ENCODE measurements around the gene NACC1. TPM values are rescaled to one million over a fixed set of nuclear protein-coding genes. Genes with fewer than 3 reads are reported as not detected.

The NACC1 gene
- total RNA-seq, 1 experiment from 2014 or later = 133 TPM

DNA sequence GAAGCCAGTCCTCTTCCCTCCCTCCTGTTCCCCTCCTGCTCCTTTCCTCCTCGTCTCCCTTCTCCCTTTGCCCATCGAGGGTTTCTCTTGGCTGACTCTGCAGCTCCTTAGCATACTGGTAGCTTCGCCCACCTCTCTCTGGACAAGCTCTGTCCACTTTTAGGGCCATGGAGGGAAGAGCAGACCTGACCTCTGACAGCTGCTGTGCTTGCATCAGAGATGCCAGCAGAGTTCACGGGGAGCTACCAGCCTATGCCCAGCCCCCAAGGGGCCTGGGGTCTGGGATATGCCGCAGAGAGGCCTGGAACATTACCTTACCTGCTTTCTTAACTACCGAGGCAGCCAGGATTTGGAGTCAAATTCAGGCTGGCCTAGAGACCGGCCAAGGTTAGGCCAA is 35.1 kb upstream of the NACC1 start:
- Histone ChIP-seq H3K9me2 (ENCODE audit: insufficient read depth) (no peaks in the 10 kb centered on the region), H3K79me2 (ENCODE audit: low read depth) (no peaks in the 10 kb centered on the region), H3K27me3 (ENCODE audit: insufficient read depth, low read depth) (no peaks in the 10 kb centered on the region), H2AFZ (no peak overlapping the region), H3K4me1 (replicated peaks; ENCODE audit: insufficient read depth) (no peaks in the 10 kb centered on the region), H3K27ac (no peak overlapping the region), H4K20me1 (ENCODE audit: insufficient read depth) (no peaks in the 10 kb centered on the region), H3K4me3 (no peak overlapping the region), H3K9me3 (ENCODE audit: insufficient read depth, low read depth) (no peaks in the 10 kb centered on the region), H3F3A (ENCODE audit: insufficient read depth, low read depth) (0 out of 2 replicates have a peak, but pooled peaks cover 8% of the 10 kb centered on the region), H3K4me2 (no peak overlapping the region), H3K36me3 (ENCODE audit: low read depth) (no peaks in the 10 kb centered on the region)
- ChIA-PET CTCF (no interaction called here), POLR2A (ENCODE audit: unreplicated experiment) (no interaction called here)
- no peak for DNase-seq
- TF ChIP-seq, protein P1, sequence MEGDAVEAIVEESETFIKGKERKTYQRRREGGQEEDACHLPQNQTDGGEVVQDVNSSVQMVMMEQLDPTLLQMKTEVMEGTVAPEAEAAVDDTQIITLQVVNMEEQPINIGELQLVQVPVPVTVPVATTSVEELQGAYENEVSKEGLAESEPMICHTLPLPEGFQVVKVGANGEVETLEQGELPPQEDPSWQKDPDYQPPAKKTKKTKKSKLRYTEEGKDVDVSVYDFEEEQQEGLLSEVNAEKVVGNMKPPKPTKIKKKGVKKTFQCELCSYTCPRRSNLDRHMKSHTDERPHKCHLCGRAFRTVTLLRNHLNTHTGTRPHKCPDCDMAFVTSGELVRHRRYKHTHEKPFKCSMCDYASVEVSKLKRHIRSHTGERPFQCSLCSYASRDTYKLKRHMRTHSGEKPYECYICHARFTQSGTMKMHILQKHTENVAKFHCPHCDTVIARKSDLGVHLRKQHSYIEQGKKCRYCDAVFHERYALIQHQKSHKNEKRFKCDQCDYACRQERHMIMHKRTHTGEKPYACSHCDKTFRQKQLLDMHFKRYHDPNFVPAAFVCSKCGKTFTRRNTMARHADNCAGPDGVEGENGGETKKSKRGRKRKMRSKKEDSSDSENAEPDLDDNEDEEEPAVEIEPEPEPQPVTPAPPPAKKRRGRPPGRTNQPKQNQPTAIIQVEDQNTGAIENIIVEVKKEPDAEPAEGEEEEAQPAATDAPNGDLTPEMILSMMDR (conservative IDR thresholded peaks at IDR 0.05) = no peak
- no peak for TF ChIP-seq EZH2 (IDR thresholded peaks at IDR 0.05; ENCODE audit: low read depth)
- no TSS peak for BruUV-seq (replicated peaks)
- intact Hi-C loops (cut with micrococcal nuclease; ENCODE audit: unreplicated experiment) = no loop called here

DNA sequence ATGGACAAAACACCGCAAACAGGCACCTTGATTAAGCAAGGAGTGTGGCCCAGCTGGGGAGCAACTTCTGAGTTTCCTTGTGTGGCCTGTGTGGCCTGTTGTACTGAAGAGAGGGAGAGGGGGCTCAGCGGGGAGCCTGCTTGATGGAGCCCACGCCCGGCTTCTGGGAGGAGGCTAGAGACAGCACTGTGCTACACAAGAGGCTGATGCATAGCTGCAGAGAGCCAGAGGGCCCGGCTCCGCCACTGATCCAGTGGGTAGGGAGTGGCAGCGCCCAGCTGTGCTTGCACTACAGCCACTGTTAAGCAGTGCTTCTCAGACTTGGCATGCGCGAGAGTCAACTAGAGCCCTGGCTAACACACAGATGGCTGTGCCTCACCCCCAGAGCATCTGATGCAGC is 34.4 kb upstream of the NACC1 start:
- H2AFZ ChIP-seq = no peak overlapping the region
- TF ChIP-seq EZH2 (IDR thresholded peaks at IDR 0.05; ENCODE audit: low read depth) = no peak
- TF ChIP-seq, protein P1 (conservative IDR thresholded peaks at IDR 0.05) = no peak
- H3K4me3 ChIP-seq = no peak overlapping the region
- no peaks in the 10 kb centered on the region for H4K20me1 ChIP-seq (ENCODE audit: insufficient read depth)
- no peak overlapping the region for H3K4me2 ChIP-seq
- H3K27me3 ChIP-seq (ENCODE audit: insufficient read depth, low read depth) = no peaks in the 10 kb centered on the region
- H3F3A ChIP-seq (ENCODE audit: insufficient read depth, low read depth) = 0 out of 2 replicates have a peak, but pooled peaks cover 8% of the 10 kb centered on the region
- no peak overlapping the region for H3K27ac ChIP-seq
- POLR2A ChIA-PET (ENCODE audit: unreplicated experiment) = no interaction called here
- H3K36me3 ChIP-seq (ENCODE audit: low read depth) = no peaks in the 10 kb centered on the region
- H3K9me2 ChIP-seq (ENCODE audit: insufficient read depth) = no peaks in the 10 kb centered on the region
- no peaks in the 10 kb centered on the region for H3K9me3 ChIP-seq (ENCODE audit: insufficient read depth, low read depth)
- CTCF ChIA-PET = no interaction called here
- H3K4me1 ChIP-seq (replicated peaks; ENCODE audit: insufficient read depth) = no peaks in the 10 kb centered on the region
- intact Hi-C loops (cut with micrococcal nuclease; ENCODE audit: unreplicated experiment) = no loop called here
- no TSS peak for BruUV-seq (replicated peaks)
- no peaks in the 10 kb centered on the region for H3K79me2 ChIP-seq (ENCODE audit: low read depth)
- DNase-seq = no peak

DNA sequence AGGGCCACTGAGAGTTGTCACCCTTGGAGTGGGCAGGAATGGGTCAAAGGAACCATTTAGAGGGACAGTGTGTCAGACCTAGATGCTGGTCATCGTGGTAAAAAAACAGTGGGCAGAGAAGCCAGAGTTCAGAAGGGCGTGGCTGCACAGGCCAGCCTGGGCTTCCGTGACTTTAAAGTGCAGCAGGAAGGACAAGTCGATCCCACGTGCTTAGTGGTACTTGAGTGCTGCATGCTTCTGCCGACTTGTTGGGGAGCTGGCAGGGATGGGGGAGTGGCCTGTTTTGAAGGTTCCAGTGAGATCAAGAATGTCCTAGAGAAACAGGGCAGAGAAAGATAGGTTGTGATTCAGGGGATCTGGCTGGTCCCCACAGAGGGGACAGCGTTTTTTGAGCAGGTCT is 32.4 kb upstream of the NACC1 start:
- intact Hi-C loops (cut with micrococcal nuclease; ENCODE audit: unreplicated experiment) = no loop called here
- no peak overlapping the region for H2AFZ ChIP-seq
- no peaks in the 10 kb centered on the region for H3F3A ChIP-seq (ENCODE audit: insufficient read depth, low read depth)
- no peaks in the 10 kb centered on the region for H3K4me1 ChIP-seq (replicated peaks; ENCODE audit: insufficient read depth)
- ChIA-PET POLR2A (ENCODE audit: unreplicated experiment) (interaction anchor here (0.5 kb wide), 1 partner anchor 58 kb away, joined by 4 read pairs; no protein-coding TSS in a partner anchor), CTCF (interaction anchor here (1.1 kb wide), 1 partner anchor 9 kb away, joined by 3 read pairs; no protein-coding TSS in a partner anchor)
- no TSS peak for BruUV-seq (replicated peaks)
- no peaks in the 10 kb centered on the region for H3K9me2 ChIP-seq (ENCODE audit: insufficient read depth)
- H3K27ac ChIP-seq = no peak overlapping the region
- TF ChIP-seq EZH2 (IDR thresholded peaks at IDR 0.05; ENCODE audit: low read depth) = no peak
- TF ChIP-seq, protein P1 (conservative IDR thresholded peaks at IDR 0.05) = no peak
- no peaks in the 10 kb centered on the region for H3K9me3 ChIP-seq (ENCODE audit: insufficient read depth, low read depth)
- DNase-seq = no peak
- no peaks in the 10 kb centered on the region for H3K79me2 ChIP-seq (ENCODE audit: low read depth)
- no peaks in the 10 kb centered on the region for H3K36me3 ChIP-seq (ENCODE audit: low read depth)
- H3K4me3 ChIP-seq = no peak overlapping the region
- no peaks in the 10 kb centered on the region for H3K27me3 ChIP-seq (ENCODE audit: insufficient read depth, low read depth)
- H3K4me2 ChIP-seq = no peak overlapping the region
- no peaks in the 10 kb centered on the region for H4K20me1 ChIP-seq (ENCODE audit: insufficient read depth)
